Activated CD4-positive, alpha-beta T cell treated with anti-CD3 and anti-CD28 coated beads, Interleukin-2, amount 50 U/mL, for 24 hours (primary cell): ENCODE data around the gene CDCA8.
"Not testable (repeated sequence)": the region's sequence is repeated elsewhere in the genome, so short reads cannot be mapped to it uniquely, and the experiment has no call there.

ENCODE experiments used
- DNase-seq, 2 donors: peaks; one replicate each; pipeline ENCODE4 v3.0.0-alpha.2; 2020; ENCODE audit warnings: low read depth in 1 of 2, low spot score in 1 of 2

CDCA8 gene

DNA sequence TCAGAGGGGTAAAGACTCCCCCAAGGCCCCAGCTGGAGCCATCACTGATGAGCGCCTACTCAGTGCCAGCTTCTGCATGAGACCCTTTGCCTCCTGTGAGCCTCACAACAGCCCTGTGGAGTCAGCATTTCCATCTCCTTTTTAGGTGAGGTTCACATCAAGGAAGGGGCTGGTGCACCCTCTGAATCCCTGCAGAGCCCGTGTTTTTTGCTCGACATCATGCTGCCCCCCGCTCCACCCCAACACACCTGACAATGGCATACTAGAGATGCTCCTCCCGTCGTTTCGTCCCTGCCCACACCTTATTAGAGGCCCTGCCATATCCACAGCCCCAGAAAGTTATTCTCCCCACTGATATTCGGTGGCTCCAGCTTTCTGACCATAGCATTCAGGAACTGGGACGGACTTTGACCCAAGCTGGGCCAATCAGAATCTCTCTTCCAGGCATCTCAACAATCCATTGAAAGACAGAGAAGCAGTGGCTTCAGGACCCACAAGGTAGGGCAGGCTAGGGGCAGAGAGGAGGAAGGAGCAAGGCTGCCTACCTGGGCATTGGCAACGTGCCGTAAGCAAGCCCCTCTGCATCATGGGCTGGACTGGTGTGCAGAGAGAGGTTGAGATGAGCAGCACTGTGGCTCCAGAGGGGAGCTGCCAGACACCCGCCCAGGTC is 39.9 kb downstream of the CDCA8 start:
- no peak for DNase-seq

DNA sequence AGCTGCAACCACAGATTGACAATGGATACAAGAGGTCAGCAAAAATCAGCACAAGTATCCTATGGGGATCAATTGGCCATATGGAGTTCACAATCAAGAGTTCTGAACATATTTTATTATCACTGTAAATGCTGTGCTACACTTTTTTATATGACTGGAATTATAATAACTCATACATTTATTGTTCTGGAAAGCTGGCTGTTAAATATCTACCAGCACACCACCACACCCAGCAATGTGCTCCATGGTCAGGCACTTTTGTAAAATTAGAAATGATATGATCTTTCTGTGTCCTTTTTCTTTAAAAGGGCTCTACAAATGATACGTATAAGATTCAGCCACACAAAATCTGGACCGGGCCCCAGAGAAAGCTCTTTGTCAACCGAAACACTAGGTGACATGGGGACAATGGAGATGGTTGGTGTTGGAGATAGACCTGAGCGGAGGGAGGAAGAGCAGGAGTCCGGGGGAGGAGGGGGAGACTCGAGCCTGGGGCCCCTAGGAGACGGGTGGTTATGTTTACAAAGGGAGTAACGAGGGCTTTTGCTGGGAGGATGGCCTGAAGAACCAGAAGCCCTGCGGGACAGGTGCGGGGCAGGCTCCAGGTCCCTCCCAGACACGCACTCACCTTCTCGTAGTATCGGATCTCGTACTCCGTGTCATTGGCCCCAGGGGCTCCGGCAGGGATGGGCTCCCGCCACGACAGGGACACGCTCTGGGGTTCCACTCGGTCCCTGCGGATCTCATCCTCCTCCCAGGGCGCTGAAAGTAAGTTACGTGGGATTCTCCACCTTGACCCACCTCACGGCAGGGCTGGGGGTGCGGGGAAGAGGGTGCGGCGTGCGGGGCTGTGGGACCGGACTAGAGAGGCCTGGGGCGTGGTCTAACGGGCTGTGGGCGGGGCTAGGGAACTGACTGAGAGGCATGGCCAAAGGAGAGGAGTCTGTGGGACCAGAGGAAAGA is 42.6 kb downstream of the CDCA8 start:
- DNase-seq = no peak

GRCh38 chr1:37737975-37738374 is 45.7 kb downstream of the CDCA8 start:
- DNase-seq = not testable (repeated sequence)

DNA sequence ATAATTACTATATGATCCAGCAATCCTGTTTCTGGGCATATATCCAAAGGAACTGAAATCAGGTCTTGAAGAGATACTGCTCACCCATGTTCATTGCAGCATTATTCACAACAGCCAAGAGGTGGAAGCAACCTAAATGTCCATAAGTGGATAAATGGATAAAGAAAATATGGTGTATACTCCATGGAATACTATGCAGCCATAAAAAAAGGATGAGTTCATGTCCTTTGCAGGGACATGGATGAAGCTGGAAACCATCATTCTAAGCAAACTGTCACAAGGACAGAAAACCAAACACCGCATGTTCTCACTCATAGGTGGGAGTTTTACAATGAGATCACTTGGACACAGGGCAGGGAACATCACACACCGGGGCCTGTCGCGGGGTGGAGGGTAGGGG is 46.3 kb downstream of the CDCA8 start:
- DNase-seq = not testable (repeated sequence)

DNA sequence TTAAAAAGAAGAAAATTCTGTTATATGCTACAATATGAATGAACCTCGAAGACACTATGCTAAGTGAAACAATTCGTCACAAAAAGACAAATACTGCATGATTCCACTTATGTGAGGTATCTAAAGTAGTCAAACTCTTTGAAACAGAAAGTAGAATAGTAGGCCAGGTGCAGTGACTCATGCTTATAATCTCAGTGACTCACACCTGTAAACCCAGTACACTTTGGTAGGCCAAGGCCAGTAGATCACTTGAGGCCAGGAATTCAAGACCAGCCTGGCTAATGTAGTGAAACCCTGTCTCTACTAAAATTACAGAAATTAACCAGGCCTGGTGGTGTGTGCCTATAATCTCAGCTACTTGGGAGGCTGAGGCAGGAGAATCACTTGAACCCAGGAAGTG is 46.9 kb downstream of the CDCA8 start:
- no peak for DNase-seq

- no peak for DNase-seq
Measured at GRCh38 chr1:37741130-37741529, 48.8 kb downstream of the CDCA8 start.

DNA sequence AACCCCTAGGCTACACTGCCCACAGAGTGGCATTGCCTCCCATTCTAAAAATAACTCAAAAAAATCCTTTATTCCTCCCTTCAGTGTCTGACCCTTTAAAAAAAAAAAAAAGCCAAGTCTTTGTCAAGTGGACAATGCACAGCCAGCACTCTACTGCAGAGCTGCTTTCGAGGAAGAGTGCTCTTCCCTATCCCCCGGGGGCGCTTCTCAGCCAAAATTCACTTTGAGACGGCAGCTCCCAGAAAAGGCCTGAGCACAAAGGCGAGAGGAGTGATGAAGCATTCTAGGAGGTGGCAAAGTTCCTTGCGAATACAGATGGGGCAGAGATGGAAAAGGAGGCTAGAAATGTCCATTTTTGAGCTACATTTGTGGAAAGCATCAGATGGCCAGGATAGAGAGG is 49.3 kb downstream of the CDCA8 start:
- no peak for DNase-seq

DNA sequence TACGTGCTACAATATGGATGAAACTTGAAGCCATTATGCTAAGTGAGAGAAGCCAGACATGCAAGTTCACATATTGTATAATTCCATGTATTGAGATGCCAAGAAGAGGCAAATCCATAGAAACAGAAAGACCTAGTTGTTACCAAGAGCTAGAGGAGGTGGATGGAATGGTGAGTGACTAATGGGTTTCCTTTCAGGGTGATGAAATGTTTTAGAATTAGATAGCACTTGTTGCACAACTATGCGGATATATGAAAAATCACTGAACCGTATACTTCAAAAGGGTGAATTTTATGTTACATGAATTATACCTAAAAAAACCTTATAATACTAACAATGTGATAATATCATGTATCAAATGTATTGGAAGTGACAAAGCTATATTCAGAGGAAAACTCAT is 54.5 kb downstream of the CDCA8 start:
- no peak for DNase-seq

DNA sequence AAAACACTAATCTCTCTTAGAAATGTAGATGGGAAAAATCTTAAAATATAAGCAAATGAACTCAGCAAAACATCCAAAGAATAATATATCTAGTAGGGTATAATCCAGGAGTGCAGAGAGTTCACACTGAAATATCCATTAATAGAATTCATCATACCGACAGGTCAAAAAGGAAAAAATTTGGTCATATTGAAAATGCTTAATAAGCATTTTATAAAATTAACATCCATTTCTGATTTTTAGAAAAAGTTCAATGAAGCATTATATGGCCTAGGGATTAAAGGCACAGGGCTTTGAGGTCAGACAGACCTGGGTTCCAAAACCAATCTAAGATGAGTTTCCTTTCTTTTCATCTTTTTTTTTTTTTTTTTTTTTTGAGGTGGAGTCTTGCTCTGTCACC is 56.2 kb downstream of the CDCA8 start:
- DNase-seq = no peak

DNA sequence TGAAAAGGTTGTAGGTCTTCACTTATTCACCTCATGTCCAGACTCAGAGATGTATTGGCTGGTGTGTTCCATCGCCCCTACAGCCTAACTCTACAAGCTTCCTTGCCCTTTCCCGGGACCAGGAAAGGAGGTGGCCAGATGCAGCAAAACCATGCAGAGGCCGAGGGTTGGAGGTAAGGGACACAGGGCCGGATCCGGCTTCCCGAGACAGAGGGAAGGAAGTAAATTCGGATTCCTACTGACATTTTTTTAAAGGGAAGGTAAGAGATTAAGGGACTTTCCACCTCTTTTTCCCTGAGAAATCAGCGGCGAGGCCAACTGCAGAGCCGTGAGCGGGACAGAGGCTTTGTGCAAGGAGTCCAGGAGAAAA is 59.9 kb downstream of the CDCA8 start:
- no peak for DNase-seq

- DNase-seq = no peak
Measured at GRCh38 chr1:37752583-37753471, 60.5 kb downstream of the CDCA8 start.

DNA sequence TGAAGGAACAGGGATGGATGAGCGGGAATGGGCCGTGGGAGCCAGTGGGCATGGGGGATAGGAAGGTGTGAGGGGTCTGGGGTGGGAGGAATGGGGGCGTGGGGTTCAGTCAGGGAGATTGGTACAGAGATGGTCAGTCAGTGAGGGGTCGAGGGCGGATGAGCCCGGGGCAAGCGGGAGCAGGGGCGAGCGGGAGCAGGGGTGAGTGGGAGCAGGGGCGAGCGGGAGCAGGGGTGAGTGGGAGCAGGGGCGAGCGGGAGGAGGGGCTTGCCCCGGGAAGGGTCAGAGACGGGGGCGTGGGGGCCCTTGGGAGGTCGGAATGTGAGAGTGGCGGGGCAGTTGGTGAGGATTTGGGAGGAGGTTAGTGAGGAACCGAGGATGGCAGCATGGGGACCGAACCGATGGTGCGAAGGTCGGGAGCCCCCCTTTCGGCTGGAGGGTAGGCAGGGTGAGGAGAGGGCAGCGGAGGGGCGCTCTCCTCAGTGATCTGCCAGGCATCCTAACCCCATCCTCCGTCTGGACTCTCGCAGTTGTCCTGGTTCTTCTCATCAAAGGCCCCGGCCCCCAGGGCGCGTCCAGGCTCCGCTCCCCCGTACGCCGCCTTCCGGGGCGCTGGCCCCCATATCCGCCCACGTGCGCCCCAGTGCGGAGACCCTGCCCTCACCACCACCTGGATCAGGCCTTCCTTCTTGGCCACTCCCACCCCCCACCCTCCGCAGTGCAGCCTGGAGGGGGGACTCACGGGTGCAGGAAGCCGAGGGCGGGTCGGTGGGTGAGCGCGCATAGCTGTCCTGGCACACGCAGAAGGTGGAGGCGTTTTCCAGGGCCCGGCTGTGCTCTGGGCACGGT is 61.4 kb downstream of the CDCA8 start:
- no peak for DNase-seq

DNA sequence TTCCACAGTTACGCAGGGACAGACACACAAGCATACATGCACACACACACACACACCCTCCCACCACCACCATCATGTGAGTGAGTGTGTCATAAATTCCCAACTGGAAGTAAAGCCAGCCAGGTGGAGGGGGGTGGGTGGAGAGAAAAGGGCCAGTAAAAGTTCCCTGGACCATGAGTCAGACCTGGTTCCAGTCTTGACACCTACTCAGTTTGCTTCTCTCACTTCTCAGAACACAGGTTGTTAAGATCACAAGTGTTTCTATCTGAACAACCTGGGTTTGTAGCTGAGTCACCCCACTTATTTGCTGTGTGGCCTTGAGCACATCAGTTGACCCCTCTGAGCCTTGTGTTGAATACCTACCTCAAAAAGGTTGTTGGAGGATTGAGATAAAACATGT is 63.0 kb downstream of the CDCA8 start:
- peak in 1 of 2 donors; percentile 9 for DNase-seq

DNA sequence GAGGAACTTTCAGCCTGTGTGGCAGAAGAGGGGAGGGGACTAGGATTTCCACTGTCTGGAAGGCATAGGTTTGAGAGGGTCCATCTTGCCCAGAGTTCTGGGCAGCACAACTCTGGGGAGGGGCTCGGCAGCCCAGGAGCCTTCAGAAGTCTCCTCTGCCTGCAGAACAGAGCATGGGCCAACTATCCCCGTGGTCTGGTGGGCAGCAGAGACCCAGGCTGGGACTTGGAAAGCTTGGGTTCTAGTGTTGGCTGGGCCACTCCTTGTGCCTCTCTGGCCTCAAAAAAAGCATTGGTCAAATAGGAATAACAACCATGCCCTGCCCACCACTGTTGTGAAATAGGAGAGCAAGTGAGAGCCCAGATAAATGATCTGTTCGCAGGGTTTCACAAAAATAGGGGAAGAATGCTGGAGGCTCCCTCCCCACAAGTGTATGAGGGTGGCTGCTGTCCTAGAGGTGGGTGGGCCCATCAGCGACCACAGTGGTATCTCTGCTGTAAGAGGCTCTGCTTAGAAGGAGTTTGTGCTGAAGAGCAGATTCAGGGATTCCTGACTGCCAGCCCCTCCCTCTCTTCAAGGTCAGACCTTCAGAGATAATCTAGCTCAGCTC is 63.7 kb downstream of the CDCA8 start:
- DNase-seq = no peak
